GM19238 (cell line): ENCODE data around the gene ECSCR.

Source experiments
- DNase-seq: peaks from one replicate; pipeline ENCODE4 v3.0.0; 2011; ENCODE audit warnings: low spot score; ENCODE audit not compliant: insufficient read length

The ECSCR gene

DNA sequence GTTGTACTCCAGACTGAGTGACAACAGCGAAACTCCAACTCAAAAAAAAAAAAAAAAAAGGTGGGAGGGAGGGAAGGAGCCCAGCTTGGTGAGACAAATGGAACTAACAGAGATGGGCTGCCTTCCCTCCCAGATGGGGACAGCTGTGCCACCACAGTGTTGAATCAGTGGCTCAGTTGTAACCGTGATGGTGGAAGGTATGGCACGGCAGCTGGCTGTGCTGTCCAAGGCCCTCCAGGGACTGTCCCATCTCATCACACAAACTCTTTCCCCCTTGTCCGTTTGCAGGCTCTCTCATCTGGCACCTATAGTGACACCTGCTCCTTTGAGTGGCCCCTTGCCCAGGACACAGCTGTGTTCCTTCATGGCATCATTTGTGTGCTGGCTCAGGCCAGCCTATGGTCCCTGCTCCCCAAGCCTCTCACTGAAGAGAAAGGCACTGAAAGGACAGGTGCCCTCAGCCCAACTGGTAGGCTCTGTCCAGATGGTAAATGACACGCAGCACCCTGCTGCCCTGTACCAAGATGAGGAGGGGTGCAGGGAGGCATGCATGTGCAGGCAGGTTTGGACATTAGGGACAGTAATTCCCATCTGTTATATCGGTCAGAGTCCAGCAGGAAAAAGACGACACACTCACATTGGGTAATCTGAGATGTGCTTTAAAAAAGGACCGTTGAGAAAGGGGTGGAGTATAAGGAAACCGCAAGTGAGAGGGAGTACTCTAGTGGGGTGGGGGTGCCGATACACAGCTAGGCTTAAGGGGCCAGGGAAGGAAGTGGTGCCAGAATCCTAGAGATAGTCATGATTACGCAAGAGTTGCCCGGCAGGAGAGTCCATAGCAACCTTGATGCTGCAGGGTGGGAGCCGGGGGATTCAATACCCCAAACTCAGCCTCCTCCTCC lies 12.6 kb upstream of the ECSCR start:
- DNase-seq, result no peak

DNA sequence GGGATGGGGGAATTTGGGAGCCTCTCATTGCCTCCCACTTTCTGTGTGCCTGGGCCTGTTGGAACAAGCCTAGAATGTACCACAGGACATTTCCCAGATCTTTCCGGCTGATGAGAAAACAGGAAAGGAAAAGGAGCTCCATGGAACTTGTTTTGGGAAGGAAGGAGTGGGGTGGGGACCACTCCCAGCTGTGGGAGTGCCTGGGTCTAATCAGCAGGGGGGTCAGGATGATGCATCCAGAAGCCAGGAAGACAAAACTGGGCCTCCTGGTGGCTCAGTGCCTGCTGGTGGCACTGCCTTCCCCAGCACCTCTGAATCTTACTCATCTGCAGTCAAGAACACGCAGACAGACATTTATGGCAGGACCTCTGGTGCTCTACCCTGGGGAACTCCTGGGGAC lies 11.0 kb upstream of the ECSCR start:
- no peak for DNase-seq

- no peak for DNase-seq
Measured at GRCh38 chr5:139473105-139473504, 10.6 kb upstream of the ECSCR start.

GRCh38 chr5:139472386-139473030 lies 10.0 kb upstream of the ECSCR start:
- DNase-seq, result no peak

- no peak for DNase-seq
Measured at GRCh38 chr5:139470821-139471300, 8.3 kb upstream of the ECSCR start, which contains the start of gene SMIM33. SMIM33 (plus strand) TSS chr5:139471004; CDS start chr5:139471122, 118 bp downstream.

GRCh38 chr5:139468421-139468931 lies 5.9 kb upstream of the ECSCR start:
- DNase-seq, result no peak

- DNase-seq, result no peak
Measured at GRCh38 chr5:139461698-139462097, 845 bp downstream of the ECSCR start.

GRCh38 chr5:139461176-139461575 lies 1.4 kb downstream of the ECSCR start:
- DNase-seq, result no peak

- DNase-seq, result no peak
Measured at GRCh38 chr5:139460455-139460854, 2.1 kb downstream of the ECSCR start.

DNA sequence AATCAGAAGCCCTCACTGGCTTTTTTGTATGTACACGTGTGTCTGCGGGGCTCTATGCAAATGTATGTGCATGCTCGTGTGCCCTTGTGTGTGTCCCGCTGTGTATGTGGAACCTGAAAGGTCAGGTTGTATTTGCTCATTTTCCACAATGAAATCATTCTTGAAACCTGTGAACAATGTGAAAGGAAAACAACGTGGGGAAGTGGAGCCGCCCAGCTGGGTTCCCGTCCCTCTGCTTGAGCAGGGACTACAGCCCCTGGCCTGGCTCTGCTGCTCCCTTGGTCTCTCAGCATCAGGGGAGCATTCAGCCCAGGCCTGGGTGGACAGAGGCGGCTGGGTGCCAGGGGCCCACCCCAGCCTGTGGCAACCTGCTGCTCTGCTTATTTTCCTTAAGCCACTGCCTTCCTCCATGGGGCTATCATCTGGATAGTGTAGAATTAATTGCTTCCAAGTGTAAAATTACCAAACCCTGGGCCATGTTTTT lies 3.0 kb downstream of the ECSCR start:
- no peak for DNase-seq

GRCh38 chr5:139458580-139459407 lies 3.7 kb downstream of the ECSCR start:
- no peak for DNase-seq

- DNase-seq, result no peak
Measured at GRCh38 chr5:139457653-139458306, 4.8 kb downstream of the ECSCR start.

- DNase-seq, result no peak
Measured at GRCh38 chr5:139457241-139457640, 5.3 kb downstream of the ECSCR start.

- no peak for DNase-seq
Measured at GRCh38 chr5:139456776-139457175, 5.8 kb downstream of the ECSCR start.

DNA sequence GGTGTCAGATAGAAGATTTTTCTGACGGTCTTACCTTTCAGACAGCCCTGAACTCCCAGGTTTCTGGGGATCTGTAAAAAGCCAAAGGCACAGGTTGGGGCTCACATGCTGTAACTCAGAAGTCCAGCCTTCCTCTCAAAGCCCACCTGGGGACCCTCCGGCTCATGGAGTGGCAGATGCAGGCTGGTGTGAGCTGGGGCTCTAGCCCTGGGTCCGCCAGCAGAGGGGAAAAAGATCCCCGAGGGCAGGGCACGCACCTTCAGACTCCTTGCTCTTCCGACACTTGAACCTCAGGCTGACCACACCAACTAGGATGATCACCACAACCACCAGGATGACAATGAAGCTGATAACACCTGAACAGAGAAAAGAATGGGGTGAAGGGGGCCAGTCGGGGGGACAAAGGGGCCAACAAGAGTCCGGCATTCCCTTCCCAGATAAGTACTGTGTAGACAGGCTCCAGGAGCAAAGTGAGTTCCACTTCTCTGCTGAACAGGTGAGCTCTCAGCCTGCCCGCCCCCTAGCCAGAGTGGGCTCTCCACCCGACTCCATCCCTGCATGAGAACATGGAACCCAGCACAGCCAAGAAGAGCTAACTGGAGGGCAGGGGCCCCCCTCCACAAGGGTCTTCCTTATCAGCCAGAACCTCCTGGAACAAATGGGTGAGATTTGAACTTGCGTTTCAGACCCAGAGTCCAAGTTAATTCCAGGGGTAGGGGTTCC lies 7.8 kb downstream of the ECSCR start:
- no peak for DNase-seq

DNA sequence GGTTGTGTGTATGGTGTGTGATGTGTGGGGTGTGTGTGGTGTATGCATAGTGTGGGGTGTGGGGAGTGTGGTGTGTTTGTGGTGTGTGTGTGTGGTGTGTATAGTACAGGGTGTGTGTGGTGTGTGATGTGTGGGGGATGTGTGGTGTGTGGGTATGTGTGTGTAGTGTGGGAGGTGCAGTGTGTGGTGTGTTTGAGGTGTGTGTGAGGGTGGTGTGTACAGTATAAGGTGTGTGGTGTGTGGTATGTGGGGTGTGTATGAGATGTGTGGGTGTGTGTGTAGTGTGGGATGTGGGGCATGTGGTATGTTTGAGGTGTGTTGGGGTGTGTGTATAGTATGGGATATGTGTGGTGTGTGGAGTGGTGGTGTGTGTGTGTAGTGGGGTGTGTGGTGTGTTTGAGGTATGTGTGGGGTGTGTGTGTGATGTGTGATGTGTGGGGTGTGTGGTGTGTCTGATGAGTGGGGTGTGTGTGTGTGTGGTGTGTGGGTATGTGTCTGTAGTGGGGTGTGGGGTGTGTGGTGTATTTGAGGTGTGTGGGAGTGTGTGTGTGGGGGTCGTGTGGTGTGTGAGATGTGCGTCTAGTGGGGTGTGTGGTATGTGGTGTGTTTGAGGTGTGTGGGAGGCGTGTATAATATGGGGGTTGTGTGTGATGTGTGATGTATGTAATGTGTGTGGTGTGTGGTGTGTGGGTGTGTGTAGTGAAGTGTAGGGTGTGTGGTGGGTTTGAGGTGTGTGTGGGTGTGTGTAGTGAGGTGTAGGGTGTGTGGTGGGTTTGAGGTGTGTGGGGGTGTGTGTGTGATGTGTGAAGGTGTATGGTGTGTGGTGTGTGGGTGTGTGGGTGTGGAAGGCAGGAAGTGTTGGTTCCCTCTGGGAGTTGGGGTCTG lies 8.6 kb downstream of the ECSCR start:
- DNase-seq, result no peak

DNA sequence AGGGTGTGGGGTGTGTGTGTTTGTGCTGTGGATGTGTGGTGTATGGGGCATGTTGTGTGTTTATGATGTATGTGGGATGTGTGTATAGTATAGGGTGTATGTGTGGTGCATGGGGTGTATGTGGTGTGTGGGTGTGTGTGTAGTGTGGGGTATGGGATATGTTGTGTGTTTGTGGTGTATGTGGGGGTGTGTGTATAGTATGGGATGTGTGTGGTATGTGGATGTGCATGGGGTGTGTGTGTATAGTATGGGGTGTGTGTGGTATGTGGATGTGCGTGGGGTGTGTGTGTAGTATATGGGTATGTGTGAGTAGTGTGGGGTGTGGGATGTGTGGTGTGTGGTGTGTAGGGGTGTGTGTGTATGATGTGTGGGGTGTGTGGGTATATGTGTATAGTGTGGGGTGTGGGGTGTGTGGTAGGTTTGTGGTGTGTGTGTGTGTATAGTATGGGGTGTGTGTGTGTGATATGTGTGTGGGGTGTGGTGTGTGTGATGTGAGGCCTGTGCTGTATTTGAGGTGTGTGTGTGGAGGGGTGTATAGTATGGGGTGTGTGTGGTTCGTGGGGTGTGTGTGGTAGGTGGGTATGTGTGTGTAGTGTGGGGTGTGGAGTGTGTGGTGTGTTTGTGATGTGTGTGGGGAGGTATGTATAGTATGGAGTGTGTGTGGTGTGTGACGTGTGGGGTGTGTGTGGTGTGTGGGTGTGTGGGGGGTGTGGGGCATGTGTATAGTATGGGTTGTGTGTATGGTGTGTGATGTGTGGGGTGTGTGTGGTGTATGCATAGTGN lies 10.5 kb downstream of the ECSCR start:
- DNase-seq, result no peak

DNA sequence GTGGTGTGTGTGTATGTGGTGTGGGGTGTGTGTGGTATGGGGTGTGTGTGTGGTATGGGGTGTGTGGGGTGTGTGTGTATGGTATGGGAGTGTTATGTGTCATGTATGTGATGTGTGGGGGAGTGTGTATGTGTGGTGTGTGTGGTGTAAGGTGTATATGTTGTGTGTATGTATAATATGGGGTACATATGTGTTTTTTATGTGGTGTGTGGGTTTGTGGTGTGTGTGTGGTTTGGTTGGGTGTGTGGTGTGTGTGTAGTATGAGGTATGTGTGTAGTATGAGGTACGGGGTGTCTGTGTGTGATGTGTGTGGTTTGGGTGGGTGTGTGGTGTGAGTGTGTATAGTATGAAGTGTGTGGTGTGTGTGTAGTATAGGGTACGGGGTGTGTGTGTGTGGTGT lies 11.4 kb downstream of the ECSCR start:
- DNase-seq, result no peak
